ENCODE data around the gene AAK1.
"Not testable (repeated sequence)": the region's sequence is repeated elsewhere in the genome, so short reads cannot be mapped to it uniquely, and the experiment has no call there.

Gene AAK1

DNA sequence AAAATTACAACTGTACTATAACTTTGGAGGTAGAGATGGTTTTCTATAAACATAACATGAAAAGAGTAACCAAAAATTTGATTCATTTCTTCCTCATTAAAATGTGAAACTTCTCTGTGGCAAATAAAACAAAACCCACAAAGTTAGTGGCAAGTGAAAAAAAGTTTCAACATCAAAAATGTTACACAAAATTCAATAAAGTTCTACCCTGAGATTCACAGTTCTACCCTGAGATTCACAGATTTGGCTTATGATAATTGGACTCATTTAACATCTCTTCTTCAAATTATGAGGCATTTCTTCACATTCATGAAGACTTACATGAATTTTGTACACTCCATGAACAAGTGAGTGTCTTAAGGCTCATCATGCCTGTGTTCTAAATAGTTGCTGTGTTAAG is 51.0 kb downstream of the AAK1 start:
- DNase-seq, result no peak

DNA sequence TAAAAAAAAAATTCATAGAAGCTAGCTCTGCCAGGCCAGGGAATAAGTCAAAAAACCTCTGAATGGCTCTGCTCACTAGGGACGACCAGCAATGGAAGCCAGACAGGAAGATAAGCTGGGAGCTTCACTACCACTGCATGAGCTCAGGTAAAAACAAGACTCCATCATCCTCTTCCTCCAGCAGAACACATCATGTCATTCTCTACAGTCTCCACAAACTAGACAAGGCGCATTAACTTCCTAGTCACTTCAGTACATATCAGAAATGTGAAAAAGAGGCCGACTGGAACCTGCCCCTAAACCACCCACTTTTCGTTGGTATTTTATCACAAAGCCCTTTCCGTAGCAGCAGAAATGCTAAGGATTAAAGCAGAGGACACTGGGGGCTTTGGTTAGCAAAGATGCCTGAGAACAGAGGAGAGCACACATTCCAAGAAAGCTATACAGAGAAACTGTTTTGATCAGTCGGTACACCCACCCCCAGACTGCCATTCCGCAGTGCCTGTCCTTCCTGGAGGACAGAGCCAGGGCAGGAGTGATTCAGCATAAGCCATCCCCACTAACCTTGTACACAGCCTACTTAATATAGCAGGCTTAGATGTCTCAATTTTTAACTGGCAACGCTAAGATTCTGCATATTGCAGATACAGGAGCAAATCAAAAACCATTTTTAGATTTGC is 53.4 kb downstream of the AAK1 start:
- no peak for DNase-seq

DNA sequence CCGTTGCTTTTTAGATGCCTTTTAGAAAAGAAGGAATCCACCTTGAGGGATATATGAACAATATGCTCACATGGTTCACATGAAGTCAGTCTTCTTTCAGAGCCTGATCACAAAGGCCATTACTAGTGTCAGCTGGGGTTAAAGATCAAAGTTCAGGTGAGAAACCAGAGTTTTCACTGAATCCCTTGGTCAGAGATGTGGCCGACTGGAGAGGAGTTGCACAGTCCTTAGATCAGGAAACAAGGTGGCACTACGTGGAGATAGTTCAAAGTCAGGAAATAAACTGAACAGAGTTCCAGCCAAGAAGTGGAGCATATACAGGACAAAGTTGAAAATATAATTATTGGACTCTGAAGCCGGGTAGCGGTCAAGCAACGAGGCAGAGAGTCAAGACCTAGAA is 54.6 kb downstream of the AAK1 start:
- no peak for DNase-seq

DNA sequence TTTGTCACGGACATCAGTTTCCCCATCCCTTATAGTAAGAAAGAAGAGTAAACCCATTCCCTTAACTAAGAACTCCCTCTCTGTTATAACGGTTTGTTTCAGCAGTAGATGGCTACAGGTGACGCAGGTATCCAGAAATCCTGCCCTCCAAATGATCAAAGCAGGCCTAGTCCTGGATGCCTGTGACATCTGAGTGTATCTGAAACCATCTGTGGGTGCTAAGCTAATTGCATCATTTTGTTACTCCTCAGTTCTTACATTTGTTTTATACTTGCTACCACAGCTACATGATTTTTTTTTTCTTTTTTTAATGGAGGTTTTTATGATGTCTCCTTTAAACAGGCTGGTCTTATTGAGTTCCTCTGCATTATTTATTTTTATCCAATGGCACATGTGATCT is 55.1 kb downstream of the AAK1 start:
- DNase-seq, result no peak

GRCh38 chr2:69585855-69586555 is 57.5 kb downstream of the AAK1 start:
- DNase-seq, result no peak

DNA sequence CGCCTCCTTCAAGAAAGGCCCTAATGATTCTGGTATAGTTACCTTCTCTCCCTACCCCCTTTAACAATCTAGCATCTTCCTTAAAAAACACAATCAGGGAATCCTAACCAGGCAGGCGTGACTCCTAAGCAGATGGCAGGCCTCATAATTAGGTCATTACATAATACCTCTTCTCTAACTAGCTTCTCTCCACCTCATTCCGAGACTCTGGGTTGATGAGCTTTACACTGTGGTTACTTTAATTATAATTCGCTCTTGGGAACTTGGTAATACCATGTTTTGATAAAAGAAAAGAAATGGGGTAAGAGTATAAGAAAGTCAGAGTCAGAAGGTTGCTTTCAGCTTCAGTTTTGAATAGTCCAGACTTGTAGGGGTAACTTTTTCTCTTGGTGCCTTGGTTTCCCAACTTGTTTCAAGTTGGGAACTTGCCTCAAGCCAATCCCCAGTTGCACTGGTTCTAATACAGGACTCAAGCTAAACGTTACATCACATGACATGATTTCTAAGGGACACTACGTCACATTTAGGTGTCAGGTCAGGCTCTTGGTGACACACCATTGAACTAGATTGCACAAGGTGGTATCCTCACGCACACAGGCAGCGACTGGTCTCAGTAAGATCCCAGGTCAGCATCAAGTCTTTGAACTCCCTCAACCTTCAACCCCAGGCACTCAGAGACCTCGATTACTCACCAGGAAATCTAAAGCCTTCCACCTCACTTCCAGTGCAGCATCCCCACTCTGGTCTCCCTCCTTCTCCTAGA is 59.2 kb downstream of the AAK1 start:
- peak; percentile 78 for DNase-seq

- no peak for DNase-seq
Measured at GRCh38 chr2:69583321-69583833, 60.2 kb downstream of the AAK1 start.

- DNase-seq, result no peak
Measured at GRCh38 chr2:69582582-69583176, 60.9 kb downstream of the AAK1 start.

DNA sequence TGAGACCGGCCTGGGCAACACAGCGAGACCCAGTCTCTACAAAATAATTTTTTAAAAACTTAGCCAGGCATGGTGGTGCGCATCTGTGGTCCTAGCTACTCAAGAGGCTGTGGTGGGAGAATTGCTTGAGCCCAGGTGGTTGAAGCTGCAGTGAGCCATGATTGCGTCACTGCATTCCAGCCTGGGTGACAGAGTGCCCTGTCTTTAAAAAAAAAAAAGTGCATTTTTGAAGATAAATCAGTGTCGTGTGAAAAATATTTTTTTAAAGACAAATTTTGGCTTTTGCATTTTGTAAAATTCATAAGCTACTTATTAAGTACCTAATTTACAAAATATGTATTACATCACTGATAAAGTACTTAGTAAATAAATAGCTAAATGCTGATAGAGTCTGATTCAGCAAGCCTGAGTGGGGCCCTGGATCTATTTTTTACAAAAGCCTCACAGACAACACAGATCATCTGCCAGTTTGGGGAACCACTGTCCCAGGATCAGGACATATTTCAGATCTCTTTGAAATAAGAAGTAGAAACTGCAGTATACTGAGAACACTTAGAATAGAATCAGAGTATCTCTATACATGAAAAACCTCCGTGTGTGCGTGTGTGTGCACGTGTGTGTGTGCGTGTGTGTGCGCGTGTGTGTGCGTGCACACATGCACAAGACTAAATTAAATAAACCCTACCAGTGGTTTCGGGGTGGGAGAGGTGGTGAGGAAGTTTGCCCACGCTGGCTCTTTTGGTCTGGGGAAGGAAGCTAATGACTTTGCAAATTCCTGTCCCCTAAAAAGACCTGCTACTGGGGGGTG is 61.6 kb downstream of the AAK1 start:
- no peak for DNase-seq

- DNase-seq, result no peak
Measured at GRCh38 chr2:69580486-69580885, 63.1 kb downstream of the AAK1 start.

DNA sequence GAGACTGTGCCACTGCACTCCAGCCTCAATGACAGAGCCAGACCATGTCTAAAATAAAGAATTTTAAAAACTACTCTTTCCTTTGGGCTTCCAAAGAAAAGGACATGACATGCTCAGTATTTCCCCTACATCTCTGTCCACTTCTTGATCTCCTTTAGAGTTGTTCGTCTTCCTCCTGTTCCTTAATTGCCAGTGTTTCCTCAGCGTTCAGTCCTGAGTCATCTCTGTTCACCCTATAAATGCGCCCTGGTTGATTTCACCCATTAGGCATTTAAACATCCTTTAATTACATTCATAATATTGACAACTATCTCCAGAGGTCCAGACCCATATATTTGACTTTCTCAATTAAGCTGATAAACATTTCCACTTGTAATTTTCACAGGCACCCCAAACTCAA is 64.0 kb downstream of the AAK1 start:
- no peak for DNase-seq

GRCh38 chr2:69578198-69578540 is 65.4 kb downstream of the AAK1 start:
- DNase-seq, result no peak

DNA sequence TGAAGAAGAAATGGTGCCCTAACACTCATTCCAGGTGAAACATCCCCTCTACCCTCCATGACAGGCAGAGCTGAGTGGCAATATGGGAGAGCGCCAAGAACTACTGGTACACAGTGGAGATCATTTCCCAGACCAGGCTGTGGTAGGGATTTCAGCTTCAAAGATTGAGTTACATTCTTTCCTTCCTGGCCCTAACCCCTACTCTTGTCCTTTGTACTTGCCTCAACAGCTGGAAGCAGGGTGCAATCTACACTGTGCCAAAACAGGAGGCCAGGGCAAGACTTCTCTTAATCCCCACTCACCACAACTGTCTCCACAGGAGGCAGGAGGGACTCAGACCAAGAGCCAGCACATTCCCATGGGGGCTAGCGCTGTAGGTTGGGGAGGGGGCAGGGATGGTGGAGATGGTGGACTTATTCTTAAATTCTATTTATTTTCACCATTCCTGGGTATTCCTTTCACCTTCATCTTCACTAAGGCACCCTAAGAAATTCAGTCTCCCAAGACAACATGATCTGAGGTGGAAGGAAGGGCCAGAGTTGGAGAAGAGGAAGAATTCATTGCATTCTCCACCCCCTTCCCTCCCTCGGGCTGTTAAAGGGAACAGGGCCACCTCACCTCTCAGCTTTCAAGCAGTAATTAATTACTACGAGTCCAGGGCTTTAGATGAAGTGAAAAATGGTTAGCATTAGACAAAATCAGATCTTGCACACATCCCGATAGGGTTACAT is 65.9 kb downstream of the AAK1 start:
- no peak for DNase-seq

- DNase-seq, result no peak
Measured at GRCh38 chr2:69576880-69577279, 66.7 kb downstream of the AAK1 start.

GRCh38 chr2:69575926-69576325 is 67.6 kb downstream of the AAK1 start:
- no peak for DNase-seq

GRCh38 chr2:69575371-69575770 is 68.2 kb downstream of the AAK1 start:
- DNase-seq, result not testable (repeated sequence)

GRCh38 chr2:69572641-69573040 is 70.9 kb downstream of the AAK1 start:
- no peak for DNase-seq

GRCh38 chr2:69571189-69571588 is 72.3 kb downstream of the AAK1 start:
- no peak for DNase-seq

DNA sequence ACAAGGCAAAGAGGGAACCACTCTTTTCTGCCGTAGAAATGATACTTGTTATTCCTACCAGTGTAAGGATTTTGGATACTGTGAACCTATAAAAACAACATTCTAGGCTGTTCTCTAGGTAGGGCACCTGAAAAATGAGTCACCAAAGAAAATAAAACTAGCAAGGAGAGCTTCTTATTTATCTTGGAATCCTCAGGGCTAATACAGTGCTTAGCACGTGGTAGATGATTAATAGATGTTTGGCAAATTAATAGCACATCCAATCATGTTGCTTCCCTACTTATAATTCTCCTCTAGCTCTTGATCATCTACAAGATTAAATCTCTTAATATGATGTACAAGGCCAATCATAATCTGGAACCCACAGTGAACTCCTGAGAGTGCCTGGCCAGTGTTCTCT is 73.1 kb downstream of the AAK1 start:
- no peak for DNase-seq

DNA sequence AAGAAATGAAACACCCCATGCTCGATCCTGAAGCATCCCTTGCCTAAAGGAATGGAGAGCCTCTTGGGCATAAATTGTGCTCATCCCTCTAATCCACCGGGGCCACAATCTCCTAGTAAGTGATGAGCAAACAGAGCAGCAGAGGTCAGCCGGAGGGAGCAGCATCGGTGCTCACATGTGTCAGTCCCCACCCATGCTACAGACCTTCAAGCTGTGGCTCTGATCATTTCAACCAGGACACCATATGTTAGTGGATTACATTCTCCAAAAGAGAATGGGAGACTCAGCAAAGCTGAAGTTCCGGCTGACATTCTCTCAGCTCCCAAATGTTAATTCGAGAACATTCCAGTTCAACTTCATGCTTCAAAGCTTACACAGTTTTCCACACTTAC is 75.6 kb downstream of the AAK1 start:
- no peak for DNase-seq

DNA sequence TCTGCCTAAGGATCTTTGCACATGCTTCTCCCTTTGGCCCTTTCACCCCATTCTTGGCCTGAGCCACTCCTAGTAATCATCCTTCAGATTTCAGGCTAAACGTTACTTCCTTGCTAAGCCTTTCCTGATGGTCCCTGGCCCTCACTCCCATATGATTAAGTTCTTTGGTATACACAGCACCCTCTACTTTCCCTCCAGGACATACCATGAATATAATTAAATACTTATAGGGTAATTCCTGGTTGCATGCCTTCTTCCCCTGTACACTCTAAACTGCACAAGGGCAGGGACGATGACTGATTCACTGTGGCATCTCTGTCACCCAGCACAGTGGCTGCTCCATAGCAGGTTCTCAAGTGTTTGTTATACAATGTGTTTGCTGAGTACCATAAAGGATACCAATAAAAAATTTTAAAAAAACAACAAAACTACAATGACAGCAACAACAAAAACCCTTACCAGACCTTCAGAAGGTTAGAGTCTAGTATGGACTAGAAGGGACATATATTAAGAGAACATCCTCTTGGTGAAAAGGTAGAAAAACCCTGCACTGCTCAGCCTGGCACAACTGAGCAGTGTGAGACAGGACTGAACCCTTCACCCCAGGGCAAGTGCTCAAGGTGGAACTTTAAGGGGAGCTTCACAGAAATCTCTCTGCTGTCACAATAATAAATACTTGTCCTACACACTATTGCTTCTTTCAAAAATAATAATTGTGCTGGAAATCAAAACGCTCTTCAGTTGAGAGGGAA is 76.2 kb downstream of the AAK1 start:
- DNase-seq, result no peak

All from NCI-H524 treated with DMSO at 0.1 percent for 48 hours (cell line).